Measurements from ENCODE around the gene NTRK3.

GRCh38 chr15:87949151-87949574, 307.4 kb downstream of the NTRK3 start:
- TF ChIP-seq CTCF (IDR thresholded peaks at IDR 0.05) (no peak), POLR2A (IDR thresholded peaks at IDR 0.05) (no peak)
